HG02870 (cell line): Measurements from ENCODE around the gene TSNAX.

Source experiments
- ATAC-seq: cut with Tn5 transposase; IDR thresholded peaks from one replicate; pipeline ENCODE4 v1.9.1; 2021; ENCODE audit warnings: mild to moderate bottlenecking, moderate library complexity; ENCODE audit not compliant: unreplicated experiment

TSNAX gene

DNA sequence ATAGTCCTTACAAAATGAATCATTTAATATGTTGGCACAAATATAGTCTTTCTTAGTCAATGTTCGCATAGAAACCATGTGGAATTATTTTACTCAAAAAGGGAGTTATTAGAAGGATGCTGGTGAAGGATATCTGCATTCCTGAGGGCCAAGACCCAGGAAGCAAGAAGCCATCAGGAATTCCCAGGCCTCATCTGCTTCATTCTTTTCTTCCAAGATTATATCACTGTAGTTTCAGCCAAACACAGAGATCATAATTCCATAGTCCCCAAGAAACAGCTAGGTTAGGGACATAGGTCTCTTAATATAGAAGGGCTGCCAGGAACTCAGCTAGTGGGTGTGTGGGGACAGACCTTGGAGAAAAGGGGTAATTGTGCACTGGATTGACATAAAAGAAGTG, 69.5 kb downstream of the TSNAX start:
- ATAC-seq: no peak

DNA sequence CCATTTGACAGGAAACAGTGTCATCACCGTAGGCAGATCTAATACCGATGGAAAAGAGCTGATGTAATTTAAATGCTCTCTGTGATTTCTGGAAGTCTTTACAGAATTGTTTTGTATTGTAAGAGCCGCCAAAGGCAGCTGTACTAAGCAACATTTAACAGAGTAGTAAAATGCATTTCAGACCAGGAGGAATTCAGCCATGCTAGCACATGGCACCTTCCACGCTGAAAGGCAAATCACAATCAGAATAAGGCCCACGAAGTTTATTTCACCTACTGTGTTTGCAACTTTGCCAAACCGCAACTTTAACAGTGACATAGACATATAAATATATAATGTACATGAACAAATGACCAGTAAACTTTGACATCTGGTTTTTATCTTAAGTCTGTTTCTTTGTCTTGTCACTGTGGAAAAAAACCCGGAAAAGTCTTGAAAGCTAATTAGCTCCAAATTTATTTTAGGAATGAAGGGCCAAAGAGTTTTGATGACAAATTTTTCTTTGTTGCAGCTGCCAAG, 72.0 kb downstream of the TSNAX start:
- no peak for ATAC-seq

DNA sequence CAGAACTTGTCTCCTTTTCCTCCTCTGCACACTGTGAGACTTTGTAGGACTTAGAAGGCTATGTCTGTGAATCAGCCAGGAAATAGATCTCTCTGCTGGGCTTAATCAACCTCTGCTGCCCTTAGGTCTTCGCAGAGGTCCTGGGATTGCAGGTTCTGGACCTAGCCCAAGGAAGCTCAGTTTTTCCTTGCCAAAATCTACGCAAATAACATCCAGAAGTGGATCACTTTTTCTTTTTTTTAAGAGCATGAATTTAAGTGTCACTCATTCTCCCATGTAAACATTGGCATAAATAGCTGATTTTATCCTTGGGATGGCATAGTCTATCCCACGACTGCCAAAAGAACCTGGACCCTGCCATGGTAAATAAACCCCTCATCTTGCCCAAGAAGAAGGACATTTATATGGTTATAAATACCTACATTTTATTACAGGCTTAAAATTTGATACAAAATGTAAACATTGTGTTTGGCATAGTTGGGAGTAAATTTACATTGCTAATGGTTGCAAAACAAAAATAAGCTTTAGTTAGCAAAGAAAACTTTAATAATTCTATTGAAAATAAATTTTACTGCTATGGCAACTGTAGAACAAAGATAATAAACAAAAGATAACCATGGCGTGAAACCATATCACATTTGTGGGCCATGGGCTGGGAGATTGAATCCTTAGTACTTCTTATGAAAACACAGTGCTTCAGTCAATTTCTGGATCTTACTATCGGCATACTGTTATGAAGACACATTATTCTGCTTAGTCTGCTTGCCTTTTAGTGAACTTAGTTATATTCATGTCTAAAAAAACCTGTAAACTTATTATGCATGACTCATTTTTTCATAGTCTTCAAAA, 73.6 kb downstream of the TSNAX start:
- no peak for ATAC-seq

DNA sequence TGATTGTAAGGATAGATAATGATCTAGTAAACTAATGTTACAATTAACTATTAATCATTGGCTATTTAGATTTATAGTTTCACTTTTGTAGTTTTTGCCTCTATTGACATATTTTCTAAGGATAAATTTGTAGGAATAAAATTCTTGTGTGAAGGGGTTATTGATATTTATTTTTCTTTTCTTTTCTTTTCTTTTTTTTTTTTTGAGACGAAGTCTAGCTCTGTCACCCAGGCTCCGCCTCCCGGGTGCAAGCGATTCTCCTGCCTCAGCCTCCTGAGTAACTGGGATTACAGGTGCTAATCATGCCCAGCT, 74.2 kb downstream of the TSNAX start:
- no peak for ATAC-seq

DNA sequence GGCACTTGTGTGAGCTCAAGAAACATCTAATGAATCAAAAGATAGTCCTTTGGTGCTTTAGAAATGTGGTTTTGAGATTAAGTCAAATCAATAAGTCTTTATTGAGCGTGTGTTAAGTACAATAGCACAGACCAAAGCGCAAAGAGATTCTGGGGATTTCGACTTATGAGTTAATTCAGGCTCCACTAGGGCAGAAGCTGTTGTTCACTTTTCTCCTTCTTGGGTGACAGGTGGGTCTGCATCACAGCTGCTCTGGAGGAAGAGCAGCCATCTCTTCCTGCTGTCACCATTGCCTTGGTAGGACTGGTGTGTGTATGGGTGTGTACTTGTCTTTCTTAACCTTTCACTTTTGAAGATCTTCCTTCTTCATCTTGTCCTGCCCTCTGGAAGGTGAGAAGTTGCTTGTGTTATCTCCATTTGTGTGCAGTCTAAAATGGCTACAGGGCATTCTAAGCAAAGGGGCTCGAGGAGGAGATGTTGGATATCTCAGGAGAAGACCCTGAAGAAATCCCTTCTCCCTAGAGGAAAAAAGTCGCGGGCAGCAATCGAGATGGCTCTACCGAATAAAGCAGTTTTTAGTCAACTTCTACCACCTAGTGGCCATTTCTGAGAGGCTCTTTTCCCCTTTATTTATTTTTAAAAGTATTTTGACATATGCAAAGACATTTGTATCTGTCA, 75.3 kb downstream of the TSNAX start:
- no peak for ATAC-seq

DNA sequence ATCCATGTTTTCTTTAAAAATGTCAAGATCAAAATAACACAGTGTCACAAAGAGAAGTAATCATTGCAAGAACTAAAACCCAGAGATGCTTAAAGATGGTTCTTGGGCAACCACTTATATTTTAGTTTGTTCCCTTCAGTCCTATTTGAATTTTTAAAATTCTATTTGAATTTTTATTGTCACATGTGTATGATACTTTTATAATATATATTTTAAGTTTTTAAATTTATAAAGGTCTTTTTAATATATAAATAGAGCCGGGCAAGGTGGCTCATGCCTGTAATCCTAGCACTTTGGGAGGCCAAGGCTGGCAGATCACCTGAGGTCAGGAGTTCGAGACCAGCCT, 75.8 kb downstream of the TSNAX start:
- no peak for ATAC-seq

DNA sequence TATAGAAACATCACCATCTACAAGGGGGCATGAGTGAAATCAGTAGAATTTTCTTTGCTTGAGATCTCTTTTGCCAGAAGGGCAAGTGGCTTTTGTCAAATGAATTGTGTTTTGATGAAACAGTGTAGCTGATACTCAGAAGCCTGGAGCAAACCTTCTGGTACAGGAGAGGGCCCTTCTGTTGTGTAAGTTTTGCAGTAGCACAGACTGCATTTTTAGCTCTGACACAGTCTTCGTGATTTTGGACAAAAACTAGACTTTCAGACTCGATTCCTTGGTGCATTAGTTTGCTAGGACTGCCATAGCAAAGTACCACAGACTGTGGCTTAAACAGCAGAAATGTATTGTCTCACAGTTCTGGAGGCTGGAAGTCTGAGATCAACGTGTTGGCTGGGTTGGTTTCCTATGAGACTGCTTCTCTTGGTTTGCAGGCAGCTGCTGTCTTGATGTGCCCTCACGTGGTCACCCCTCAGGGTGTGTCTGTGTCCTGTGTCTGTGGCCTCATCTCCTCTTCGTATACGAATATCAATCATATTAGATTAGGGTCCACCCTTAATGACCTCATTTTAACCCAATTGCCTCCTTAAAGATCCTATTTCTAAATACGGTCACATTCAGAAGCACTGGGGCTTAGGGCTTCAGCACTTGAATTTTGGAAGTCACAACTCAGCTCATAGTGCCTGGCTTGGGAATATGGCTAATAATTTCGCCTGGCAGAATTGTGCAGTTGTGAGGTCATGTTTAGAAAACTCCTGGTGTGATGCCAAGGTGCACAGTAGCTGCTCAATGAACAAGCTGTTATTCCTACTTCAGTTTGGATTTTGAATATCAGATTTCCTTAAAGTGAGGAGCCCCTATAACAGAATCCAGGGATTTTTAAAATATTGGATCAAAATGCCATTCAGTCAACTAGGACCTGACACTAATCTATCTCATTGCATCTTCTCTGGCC, 77.0 kb downstream of the TSNAX start:
- ATAC-seq: no peak

DNA sequence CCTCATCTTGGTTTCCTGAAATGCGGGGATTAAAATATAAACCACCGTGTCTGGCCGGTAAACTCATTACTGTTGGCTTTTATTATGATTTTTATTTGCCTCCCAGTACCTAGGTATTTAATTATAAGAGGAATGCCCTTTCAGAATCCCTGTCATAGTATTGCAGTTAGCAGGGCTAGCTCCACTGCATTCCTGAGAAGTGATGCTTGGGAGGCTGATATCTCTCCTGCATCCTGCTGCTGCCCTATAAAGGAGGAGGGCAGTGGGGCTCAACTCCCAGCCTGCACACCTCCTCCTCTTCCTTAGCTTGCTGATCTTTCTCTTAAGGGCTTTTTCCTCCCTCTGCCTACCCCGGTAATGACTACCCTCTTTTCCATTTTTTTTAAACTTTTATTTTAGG, 78.2 kb downstream of the TSNAX start:
- no peak for ATAC-seq

DNA sequence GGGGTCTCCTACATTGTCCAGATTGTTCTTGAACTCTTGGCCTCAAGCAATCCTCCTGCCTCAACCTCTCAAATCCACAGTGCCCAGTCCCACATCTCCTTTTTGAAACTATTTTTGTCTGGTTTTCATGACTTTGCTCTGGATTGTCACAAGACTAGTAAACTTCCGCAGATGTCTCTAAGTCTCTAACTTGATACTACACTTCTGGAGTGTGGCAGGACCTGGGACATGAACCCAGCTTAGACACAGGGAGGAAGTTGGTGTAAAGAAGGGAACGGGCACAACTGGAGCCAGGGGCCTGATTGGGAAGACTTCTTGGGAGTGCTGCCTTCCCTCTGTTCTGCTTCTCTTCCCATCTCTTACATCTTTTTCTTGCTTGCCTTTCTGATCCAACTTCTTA, 81.9 kb downstream of the TSNAX start:
- ATAC-seq: no peak

DNA sequence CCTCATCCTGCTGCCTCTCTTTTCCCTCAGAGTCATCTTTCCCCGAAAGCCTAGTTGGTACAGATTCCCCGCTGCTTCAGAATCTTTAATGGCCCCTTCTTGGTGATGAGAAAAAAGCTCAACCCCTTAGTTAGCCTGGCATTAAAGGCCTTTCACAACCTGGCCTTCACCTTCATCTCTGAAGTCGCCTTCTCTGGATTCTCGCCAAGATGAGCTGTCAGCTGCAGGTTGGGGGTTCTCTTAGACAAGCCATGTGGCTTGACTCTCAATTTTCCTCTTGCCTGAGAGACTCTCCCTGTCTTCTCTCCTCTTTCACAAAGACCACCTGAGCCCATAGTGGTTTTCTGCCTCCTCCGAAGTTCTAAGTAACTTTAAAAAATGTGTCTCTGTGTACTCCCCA, 82.6 kb downstream of the TSNAX start:
- ATAC-seq: no peak

DNA sequence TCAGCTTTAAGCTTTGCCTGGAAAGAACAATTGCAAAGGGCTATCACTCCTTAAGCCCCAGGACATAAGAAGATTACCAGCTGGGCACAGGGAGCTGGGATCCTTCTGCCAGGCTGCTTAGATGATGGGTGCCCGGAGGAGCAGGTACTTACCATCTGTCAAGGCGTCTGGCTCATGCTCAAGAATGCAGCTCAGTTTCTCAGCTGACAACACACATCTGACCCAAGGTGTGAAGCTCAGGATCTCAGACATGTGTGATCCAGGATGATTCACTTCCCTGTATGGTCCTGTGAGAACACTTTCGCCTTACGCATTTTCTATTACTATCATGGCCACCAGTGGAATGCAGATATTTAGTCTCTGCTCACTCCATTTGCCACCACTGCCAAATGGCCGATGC, 83.4 kb downstream of the TSNAX start:
- ATAC-seq: no peak

DNA sequence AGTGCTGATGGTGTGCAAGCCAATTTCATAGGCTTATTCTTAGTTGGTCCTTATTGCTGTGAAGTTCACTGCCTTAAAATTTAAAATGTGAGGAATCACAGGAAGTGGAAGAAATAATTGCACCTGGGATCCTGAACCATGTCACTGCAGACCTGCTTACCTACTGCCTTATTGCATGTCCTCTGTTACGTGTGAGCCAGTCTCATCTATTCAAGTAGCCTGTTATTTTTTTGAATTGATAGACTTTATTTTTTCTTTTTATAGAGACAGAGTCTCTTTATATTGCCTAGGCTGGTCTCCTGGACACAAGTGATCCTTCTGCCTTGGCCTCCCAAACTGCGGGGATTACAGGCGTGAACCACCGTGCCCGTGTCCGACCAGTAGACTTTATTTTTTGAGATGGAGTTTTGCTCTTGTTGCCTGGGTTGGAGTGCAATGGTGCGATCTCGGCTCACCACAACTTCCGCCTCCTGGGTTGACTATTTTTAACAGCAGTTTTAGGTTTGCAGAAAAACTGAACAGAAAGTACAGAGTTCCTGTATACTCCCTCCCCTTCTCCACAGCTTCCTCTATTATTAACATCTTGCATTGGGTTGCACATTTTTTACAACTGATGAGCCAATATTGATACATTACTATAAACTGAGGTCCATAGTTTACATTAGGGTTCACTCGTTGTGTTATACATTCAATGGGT, 84.1 kb downstream of the TSNAX start:
- peak; percentile 95 for ATAC-seq

DNA sequence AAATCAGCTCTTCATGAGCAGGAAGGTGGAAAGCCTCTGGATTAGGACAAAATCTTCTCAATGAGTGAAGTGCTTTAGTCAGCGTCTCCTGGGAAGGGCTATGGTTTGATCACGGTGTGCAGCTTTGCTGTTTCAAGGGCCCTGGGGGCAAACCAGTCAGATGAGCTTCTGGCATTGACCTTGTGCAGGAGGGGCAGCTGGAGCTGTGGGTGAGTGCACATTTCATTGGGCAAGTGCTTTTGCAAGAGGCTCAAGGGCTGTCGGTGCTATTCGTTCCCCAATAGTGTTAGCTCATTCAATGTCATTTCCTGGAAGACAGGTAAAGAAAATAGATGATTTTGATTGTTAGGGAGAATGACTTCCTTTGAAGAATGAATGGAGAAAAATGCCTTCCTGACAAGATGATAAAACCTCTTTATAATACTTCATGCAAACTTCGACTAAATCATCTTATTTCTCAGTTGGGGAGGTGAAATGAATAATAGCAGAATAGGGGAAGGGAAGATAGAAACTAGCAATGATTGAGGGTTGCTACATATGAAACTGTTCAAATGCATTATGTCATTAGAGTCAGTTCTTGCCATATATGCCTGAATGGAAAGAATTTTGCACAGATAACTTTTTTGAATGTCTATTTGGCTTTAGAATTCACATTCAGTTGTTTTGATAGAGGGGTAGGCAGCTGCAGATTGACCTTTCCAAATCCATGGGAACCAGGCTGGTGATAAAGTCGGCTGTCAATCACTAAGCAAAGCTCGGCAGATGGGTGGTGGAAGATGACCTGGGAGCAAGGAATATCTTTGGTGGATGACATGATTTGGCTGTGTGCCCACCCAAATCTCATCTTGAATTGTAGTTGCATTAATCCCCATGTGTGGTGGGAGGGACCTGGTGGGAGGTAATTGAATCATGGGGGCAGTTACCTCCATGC, 85.2 kb downstream of the TSNAX start:
- no peak for ATAC-seq
